HG03575 (cell line): ENCODE data around the gene WNT2B.

Source experiments
- ATAC-seq: cut with Tn5 transposase; IDR thresholded peaks from one replicate; pipeline ENCODE4 v1.9.1; 2021; ENCODE audit not compliant: unreplicated experiment, insufficient number of reproducible peaks, low FRiP score; ENCODE audit errors: extremely low read depth

WNT2B gene

GRCh38 chr1:112520166-112520565, 11.4 kb downstream of the WNT2B start:
- ATAC-seq = no peak

GRCh38 chr1:112522621-112523020, 13.9 kb downstream of the WNT2B start:
- ATAC-seq = no peak

- ATAC-seq = no peak
Measured at GRCh38 chr1:112524251-112524650, 15.5 kb downstream of the WNT2B start.

- no peak for ATAC-seq
Measured at GRCh38 chr1:112524986-112525385, 16.2 kb downstream of the WNT2B start.

- no peak for ATAC-seq
Measured at GRCh38 chr1:112527266-112528010, 18.7 kb downstream of the WNT2B start.

DNA sequence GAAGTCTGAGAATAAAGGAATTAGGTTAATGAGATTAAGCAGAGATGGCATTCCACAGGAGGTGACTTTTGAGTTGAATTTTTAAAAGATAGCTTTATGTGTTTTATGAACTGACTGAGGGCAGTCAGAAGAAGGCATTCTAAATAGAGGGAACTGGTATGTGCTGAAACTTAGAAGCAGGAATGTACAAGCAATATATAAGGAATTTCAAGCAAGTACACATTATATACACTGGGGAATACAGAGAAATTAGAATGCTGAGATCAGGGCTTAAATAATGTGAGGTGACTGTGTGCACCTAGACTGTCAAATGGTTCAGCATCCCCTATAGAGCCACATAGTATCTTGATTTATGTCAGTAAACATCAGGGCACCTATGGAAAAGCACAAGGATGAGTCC, 19.3 kb downstream of the WNT2B start:
- no peak for ATAC-seq

GRCh38 chr1:112529301-112529700, 20.5 kb downstream of the WNT2B start:
- ATAC-seq = no peak

- no peak for ATAC-seq
Measured at GRCh38 chr1:112530832-112531231, 22.1 kb downstream of the WNT2B start.

DNA sequence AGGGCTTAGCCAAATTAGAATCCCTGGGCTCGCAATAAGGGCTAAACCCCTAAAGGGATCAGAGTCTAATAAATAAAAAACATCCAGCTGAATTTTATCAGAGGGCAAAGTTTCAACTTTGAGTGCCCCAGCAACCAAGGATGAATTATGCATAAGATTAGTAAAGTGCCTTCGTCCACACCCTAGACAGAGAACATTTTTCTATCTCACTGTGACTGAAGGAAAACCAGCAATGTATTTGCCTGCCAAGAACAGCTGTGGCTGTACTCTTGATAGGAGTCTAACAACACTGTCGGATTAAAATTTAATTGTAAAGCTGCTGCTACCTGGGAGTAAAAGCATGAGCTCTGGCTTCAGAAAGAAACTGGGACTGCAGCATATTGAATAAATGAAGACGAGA, 23.3 kb downstream of the WNT2B start:
- ATAC-seq = no peak

GRCh38 chr1:112533029-112533428, 24.3 kb downstream of the WNT2B start:
- no peak for ATAC-seq

GRCh38 chr1:112536561-112536960, 27.8 kb downstream of the WNT2B start:
- no peak for ATAC-seq

GRCh38 chr1:112537456-112537855, 28.7 kb downstream of the WNT2B start:
- no peak for ATAC-seq

GRCh38 chr1:112538883-112539282, 30.1 kb downstream of the WNT2B start:
- no peak for ATAC-seq

- no peak for ATAC-seq
Measured at GRCh38 chr1:112540226-112540794, 31.5 kb downstream of the WNT2B start.

GRCh38 chr1:112541299-112541698, 32.5 kb downstream of the WNT2B start:
- ATAC-seq = no peak

DNA sequence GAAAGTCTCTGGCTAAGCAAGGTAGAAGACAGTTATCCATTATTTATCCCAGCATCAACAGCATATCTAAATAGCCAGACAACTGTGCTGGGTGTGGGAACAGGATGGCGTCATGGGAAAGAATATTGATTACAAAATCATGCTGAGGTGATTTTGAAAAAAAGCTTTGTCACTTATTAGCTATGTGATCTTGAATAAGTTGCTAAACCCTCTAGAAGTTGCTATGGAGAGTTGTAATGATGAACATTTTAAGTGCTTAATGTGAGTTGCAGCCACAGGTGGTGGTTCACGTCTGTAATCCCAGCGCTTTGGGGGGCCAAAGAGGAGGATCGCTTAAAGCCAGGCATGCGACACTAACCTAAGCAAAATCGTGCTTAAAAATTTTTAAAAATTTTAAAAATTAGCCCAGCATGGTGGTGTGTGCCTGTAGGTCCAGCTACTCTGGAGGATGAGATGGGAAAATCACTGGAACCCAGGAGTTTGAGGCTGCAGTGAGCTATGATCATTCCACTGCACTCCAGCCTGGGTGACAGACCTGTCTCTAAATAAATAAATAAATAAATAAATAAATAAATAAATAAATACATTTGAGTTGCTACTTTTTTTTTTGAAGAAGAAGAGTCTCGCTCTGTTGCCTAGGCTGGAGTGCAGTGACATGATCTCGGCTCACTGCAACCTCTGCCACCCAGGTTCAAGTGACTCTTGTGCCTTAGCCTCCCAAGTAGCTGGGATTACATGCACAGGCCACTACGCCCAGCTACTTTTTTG, 33.6 kb downstream of the WNT2B start:
- no peak for ATAC-seq

- no peak for ATAC-seq
Measured at GRCh38 chr1:112544011-112544688, 35.4 kb downstream of the WNT2B start.

- no peak for ATAC-seq
Measured at GRCh38 chr1:112544751-112545150, 36.0 kb downstream of the WNT2B start.

DNA sequence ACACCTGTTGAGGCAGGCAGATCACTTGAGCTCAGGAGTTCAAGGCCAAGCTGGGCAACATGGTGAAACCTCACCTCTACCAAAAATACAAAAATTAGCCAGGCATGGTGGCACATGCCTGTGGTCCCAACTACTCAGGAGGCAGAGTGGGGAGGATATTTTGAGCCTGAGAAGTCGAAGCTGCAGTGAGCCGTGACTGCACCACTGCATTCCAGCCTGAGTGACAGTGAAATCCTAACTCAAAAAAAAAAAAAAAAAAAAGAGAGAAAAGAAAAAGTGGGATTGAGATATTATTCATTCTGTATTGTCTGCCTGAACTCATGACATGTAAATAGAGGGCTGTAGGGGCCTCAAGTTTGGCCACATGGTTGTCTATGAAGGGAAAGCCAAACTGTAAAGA, 37.3 kb downstream of the WNT2B start:
- ATAC-seq = no peak

DNA sequence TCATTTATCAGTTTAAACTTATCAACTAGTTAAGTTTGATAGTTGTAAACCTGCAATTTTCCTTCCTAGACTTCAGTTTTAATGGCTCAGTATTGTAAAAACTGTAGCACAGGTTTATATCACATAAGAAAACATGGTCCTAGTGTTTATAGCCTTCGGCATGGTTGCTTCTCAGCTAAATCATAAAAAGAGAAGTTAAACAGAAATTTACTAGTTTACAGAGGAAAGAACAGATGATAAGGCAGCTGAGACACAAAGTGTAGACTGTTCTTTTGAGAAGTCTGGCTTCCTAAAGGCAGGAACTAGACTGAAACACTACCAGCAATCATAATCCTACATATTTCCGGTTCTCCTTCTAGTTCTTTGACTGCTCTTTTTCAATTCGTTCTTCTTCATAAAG, 39.8 kb downstream of the WNT2B start:
- ATAC-seq = no peak
